Measurements from ENCODE around the gene RFX3.

Gene RFX3

GRCh38 chr9:3475300-3476020 is 50.3 kb downstream of the RFX3 start:
- DNase-seq (ENCODE audit: low read depth), result no peak

GRCh38 chr9:3474821-3475220 is 51.0 kb downstream of the RFX3 start:
- DNase-seq (ENCODE audit: low read depth), result no peak

- DNase-seq (ENCODE audit: low read depth), result no peak
These were observed 52.4 kb downstream of the RFX3 start for GRCh38 chr9:3473405-3473804.

- DNase-seq (ENCODE audit: low read depth), result no peak
These were observed 53.9 kb downstream of the RFX3 start for GRCh38 chr9:3471883-3472282.

- DNase-seq (ENCODE audit: low read depth), result no peak
These were observed 57.2 kb downstream of the RFX3 start for GRCh38 chr9:3468421-3469205.

GRCh38 chr9:3467593-3468219 is 58.1 kb downstream of the RFX3 start:
- DNase-seq (ENCODE audit: low read depth), result no peak

- no peak for DNase-seq (ENCODE audit: low read depth)
These were observed 61.7 kb downstream of the RFX3 start for GRCh38 chr9:3464033-3464638.

- no peak for DNase-seq (ENCODE audit: low read depth)
These were observed 66.9 kb downstream of the RFX3 start for GRCh38 chr9:3458806-3459475.

GRCh38 chr9:3457175-3457574 is 68.6 kb downstream of the RFX3 start:
- no peak for DNase-seq (ENCODE audit: low read depth)

- DNase-seq (ENCODE audit: low read depth), result no peak
These were observed 70.1 kb downstream of the RFX3 start for GRCh38 chr9:3455717-3456116.

- DNase-seq (ENCODE audit: low read depth), result no peak
These were observed 70.7 kb downstream of the RFX3 start for GRCh38 chr9:3455094-3455493.

GRCh38 chr9:3451956-3452355 is 73.8 kb downstream of the RFX3 start:
- no peak for DNase-seq (ENCODE audit: low read depth)

- DNase-seq (ENCODE audit: low read depth), result no peak
These were observed 78.0 kb downstream of the RFX3 start for GRCh38 chr9:3447788-3448187.

GRCh38 chr9:3447143-3447542 is 78.7 kb downstream of the RFX3 start:
- DNase-seq (ENCODE audit: low read depth), result no peak

GRCh38 chr9:3446313-3446712 is 79.5 kb downstream of the RFX3 start:
- no peak for DNase-seq (ENCODE audit: low read depth)

- DNase-seq (ENCODE audit: low read depth), result no peak
These were observed 81.8 kb downstream of the RFX3 start for GRCh38 chr9:3444016-3444415.

GRCh38 chr9:3441197-3441816 is 84.5 kb downstream of the RFX3 start:
- DNase-seq (ENCODE audit: low read depth), result peak; percentile 11

GRCh38 chr9:3436629-3437420 is 89.0 kb downstream of the RFX3 start:
- DNase-seq (ENCODE audit: low read depth), result no peak

- no peak for DNase-seq (ENCODE audit: low read depth)
These were observed 90.1 kb downstream of the RFX3 start for GRCh38 chr9:3435732-3436131.

- DNase-seq (ENCODE audit: low read depth), result no peak
These were observed 91.2 kb downstream of the RFX3 start for GRCh38 chr9:3434594-3434993.

- no peak for DNase-seq (ENCODE audit: low read depth)
These were observed 92.0 kb downstream of the RFX3 start for GRCh38 chr9:3433754-3434153.

Measured in activated T-cell treated with anti-CD3 and anti-CD28 coated beads for 48 hours (primary cell).